ENCODE measurements around the gene INO80E. TPM values are rescaled to one million over a fixed set of nuclear protein-coding genes. Genes with fewer than 3 reads are reported as not detected.

Gene INO80E
- total and polyA plus RNA-seq, 4 donors, result 8.0 to 24.8 (median 17.2) TPM

- DNase-seq (ENCODE audit: low spot score), result no peak
- Histone ChIP-seq H3K36me3 (ENCODE audit: control insufficient read depth in 4 of 4, insufficient read depth in 3 of 4, low read depth in 1 of 4, low read length in 3 of 4) (no peaks in the 10 kb centered on the region), H3K27me3 (ENCODE audit: control insufficient read depth in 4 of 4, insufficient read depth in 4 of 4, low read length in 3 of 4) (peaks cover 0 to 2% (median 0%) of the 10 kb centered on the region in 4 donors), H3K9me3 (ENCODE audit: control insufficient read depth in 4 of 4, low read length in 3 of 4) (no peaks in the 10 kb centered on the region), H3K27ac (ENCODE audit: low read depth in 1 of 2, low read length in 2 of 2) (no peak overlapping the region), H3K9ac (ENCODE audit: low read depth in 1 of 2, low read length in 2 of 2) (no peak overlapping the region), H3K4me1 (ENCODE audit: control insufficient read depth in 4 of 4, insufficient read depth in 4 of 4, low read length in 3 of 4) (peaks cover 0 to 3% (median under 1%) of the 10 kb centered on the region in 4 donors), H3K4me3 (ENCODE audit: low read depth in 1 of 3, low read length in 3 of 3) (no peak overlapping the region)
- TF ChIP-seq ATF3 (IDR thresholded peaks at IDR 0.05), result no peak
- TF ChIP-seq TAF1 (conservative IDR thresholded peaks at IDR 0.05), result no peak
- no peak for TF ChIP-seq NR2F2 (IDR thresholded peaks at IDR 0.05)
- no peak for TF ChIP-seq SP1 (IDR thresholded peaks at IDR 0.05)
- TF ChIP-seq, protein P1, sequence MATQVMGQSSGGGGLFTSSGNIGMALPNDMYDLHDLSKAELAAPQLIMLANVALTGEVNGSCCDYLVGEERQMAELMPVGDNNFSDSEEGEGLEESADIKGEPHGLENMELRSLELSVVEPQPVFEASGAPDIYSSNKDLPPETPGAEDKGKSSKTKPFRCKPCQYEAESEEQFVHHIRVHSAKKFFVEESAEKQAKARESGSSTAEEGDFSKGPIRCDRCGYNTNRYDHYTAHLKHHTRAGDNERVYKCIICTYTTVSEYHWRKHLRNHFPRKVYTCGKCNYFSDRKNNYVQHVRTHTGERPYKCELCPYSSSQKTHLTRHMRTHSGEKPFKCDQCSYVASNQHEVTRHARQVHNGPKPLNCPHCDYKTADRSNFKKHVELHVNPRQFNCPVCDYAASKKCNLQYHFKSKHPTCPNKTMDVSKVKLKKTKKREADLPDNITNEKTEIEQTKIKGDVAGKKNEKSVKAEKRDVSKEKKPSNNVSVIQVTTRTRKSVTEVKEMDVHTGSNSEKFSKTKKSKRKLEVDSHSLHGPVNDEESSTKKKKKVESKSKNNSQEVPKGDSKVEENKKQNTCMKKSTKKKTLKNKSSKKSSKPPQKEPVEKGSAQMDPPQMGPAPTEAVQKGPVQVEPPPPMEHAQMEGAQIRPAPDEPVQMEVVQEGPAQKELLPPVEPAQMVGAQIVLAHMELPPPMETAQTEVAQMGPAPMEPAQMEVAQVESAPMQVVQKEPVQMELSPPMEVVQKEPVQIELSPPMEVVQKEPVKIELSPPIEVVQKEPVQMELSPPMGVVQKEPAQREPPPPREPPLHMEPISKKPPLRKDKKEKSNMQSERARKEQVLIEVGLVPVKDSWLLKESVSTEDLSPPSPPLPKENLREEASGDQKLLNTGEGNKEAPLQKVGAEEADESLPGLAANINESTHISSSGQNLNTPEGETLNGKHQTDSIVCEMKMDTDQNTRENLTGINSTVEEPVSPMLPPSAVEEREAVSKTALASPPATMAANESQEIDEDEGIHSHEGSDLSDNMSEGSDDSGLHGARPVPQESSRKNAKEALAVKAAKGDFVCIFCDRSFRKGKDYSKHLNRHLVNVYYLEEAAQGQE (IDR thresholded peaks at IDR 0.05), result no peak
- TF ChIP-seq EGR1 (IDR thresholded peaks at IDR 0.05; ENCODE audit: low read depth in 2 of 2), result no peak
- TF ChIP-seq, protein P2, sequence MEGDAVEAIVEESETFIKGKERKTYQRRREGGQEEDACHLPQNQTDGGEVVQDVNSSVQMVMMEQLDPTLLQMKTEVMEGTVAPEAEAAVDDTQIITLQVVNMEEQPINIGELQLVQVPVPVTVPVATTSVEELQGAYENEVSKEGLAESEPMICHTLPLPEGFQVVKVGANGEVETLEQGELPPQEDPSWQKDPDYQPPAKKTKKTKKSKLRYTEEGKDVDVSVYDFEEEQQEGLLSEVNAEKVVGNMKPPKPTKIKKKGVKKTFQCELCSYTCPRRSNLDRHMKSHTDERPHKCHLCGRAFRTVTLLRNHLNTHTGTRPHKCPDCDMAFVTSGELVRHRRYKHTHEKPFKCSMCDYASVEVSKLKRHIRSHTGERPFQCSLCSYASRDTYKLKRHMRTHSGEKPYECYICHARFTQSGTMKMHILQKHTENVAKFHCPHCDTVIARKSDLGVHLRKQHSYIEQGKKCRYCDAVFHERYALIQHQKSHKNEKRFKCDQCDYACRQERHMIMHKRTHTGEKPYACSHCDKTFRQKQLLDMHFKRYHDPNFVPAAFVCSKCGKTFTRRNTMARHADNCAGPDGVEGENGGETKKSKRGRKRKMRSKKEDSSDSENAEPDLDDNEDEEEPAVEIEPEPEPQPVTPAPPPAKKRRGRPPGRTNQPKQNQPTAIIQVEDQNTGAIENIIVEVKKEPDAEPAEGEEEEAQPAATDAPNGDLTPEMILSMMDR (IDR thresholded peaks at IDR 0.05; ENCODE audit: low read depth, low read length, missing input control), result no peak
- no peak for TF ChIP-seq FOXA2 (IDR thresholded peaks at IDR 0.05)
- no peak for TF ChIP-seq JUND (IDR thresholded peaks at IDR 0.05)
- 84% methylated on average over 18 of the region's 18 CpGs for WGBS
Observed at GRCh38 chr16:30026449-30026848, 30.4 kb downstream of the INO80E start.

DNA sequence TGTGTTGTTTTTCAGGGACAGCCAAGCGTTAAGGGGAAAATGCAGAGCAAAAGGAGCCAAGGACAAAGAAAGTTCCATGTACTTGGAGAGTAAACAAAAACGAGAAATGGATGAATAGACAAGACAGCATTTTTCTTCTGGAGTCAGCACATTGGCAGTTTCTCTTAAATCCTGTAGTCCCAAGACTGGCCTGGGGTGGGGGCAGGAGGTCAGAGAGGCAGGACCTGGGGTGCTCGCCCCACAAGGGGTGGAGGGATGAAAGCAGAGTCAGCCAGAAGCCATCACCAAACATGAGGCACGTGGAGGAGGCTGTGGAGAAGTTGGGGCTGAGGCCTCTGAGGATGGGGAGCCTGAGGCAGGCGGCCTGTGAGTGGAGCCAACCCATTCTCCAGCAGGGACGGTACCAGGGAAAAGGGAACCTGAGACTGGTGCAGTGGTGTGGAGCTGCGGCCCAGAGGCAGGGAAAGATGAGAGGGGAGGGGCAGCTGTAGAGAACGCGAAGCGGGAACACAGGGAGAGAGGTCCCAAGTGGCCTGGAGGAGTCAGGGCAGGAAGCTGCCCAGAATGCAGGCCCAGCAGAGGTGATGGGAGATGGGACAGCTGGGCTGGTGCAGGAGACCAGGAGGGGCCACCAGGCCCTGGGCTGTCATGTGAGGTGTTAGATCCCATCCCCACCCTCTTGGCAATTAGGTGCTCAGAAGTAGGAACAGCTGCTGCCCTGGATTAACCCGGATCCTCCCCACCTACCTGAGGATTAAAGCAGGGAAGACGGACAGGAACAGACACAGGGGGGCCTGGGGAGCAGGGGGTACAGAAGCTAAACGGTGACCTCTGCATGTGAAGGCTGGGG, 31.8 kb downstream of the INO80E start:
- TF ChIP-seq YY1 (IDR thresholded peaks at IDR 0.05), result no peak
- TF ChIP-seq GABPA (IDR thresholded peaks at IDR 0.05 in 1 of 2, conservative IDR thresholded peaks at IDR 0.05 in 1 of 2), result no peak
- TF ChIP-seq, protein P1 (IDR thresholded peaks at IDR 0.05), result no peak
- no peak for TF ChIP-seq EGR1 (IDR thresholded peaks at IDR 0.05; ENCODE audit: low read depth in 2 of 2)
- TF ChIP-seq RXRA (IDR thresholded peaks at IDR 0.05), result no peak
- no peak for TF ChIP-seq ZBTB33 (IDR thresholded peaks at IDR 0.05)
- DNase-seq (ENCODE audit: low spot score), result no peak
- WGBS, result 52% methylated on average over 13 of the region's 13 CpGs
- Histone ChIP-seq H3K4me1 (ENCODE audit: control insufficient read depth in 4 of 4, insufficient read depth in 4 of 4, low read length in 3 of 4) (no peaks in the 10 kb centered on the region), H3K9ac (ENCODE audit: low read depth in 1 of 2, low read length in 2 of 2) (no peak overlapping the region), H3K27me3 (ENCODE audit: control insufficient read depth in 4 of 4, insufficient read depth in 4 of 4, low read length in 3 of 4) (peaks cover 0 to 2% (median under 1%) of the 10 kb centered on the region in 4 donors), H3K36me3 (ENCODE audit: control insufficient read depth in 4 of 4, insufficient read depth in 3 of 4, low read depth in 1 of 4, low read length in 3 of 4) (no peaks in the 10 kb centered on the region), H3K4me3 (ENCODE audit: low read depth in 1 of 3, low read length in 3 of 3) (no peak overlapping the region), H3K9me3 (ENCODE audit: control insufficient read depth in 4 of 4, low read length in 3 of 4) (no peaks in the 10 kb centered on the region), H3K27ac (ENCODE audit: low read depth in 1 of 2, low read length in 2 of 2) (no peak overlapping the region)

Measured in liver (tissue), 9 donors.